Right renal pelvis (tissue), 4 donors: ENCODE results near the gene NPIPB2. TPM values are rescaled to one million over a fixed set of nuclear protein-coding genes. Genes with fewer than 3 reads are reported as not detected.
"Not testable (repeated sequence)": the region's sequence is repeated elsewhere in the genome, so short reads cannot be mapped to it uniquely, and the experiment has no call there.

ENCODE experiments used
- DNase-seq, 4 donors: peaks; one replicate each; pipeline ENCODE4 v3.0.0-alpha.2; 2013; ENCODE audit warnings: low read depth in 4 of 4, low spot score in 3 of 4, missing footprints in 1 of 4
- polyA plus RNA-seq, 4 donors: library from polyadenylated mRNA; unstranded; fragments of 120-200 nt; gene quantifications; one replicate each; pipeline ENCODE4 v1.2.1, GENCODE V29; 2013; ENCODE audit not compliant: insufficient read length in 4 of 4

Gene NPIPB2
- polyA plus RNA-seq, 4 donors: 0.65 to 11.9 (median 3.2) TPM

- DNase-seq: not testable (repeated sequence)
Measured at GRCh38 chr16:11962978-11963377, 21.1 kb upstream of the NPIPB2 start.

DNA sequence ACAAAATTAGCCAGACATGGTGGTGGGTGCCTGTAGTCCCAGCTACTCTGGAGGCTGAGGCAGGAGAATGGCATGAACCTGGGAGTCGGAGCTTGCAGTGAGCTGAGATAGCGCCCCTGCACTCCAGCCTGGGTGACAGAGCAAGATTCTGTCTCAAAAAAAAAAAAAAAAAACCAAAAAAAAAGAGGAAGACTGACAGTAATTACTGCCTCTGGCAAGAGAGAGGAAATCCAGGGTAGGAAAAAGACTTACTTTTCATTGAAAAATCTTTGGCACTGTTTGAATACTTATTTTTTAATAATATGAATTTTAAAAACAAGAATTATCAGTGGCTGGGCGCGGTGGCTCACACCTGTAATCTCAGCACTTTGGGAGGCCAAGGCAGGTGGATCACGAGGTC lies 20.6 kb upstream of the NPIPB2 start:
- not testable (repeated sequence) for DNase-seq

- DNase-seq: no peak
Measured at GRCh38 chr16:11957591-11958395, 15.9 kb upstream of the NPIPB2 start.

- DNase-seq: no peak
Measured at GRCh38 chr16:11956558-11956957, 14.7 kb upstream of the NPIPB2 start.

GRCh38 chr16:11955713-11956123 lies 13.9 kb upstream of the NPIPB2 start:
- DNase-seq: no peak

DNA sequence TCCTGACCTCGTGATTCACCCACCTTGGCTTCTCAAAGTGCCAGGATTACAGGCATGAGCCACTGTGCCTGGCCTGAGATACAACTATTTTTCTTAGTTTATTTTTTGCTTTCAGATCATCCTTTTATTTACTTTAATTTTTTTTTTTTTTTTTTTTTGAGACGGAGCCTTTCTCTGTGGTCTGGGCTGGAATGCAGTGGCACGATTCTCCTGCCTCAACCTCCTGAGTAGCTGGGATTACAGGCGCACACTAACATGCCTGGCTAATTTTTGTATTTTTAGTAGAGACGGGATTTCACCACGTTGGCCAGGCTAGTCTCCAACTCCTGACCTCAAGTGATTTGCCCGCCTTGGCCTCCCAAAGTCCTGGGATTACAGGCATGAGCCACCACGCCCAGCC lies 11.7 kb upstream of the NPIPB2 start:
- not testable (repeated sequence) for DNase-seq

DNA sequence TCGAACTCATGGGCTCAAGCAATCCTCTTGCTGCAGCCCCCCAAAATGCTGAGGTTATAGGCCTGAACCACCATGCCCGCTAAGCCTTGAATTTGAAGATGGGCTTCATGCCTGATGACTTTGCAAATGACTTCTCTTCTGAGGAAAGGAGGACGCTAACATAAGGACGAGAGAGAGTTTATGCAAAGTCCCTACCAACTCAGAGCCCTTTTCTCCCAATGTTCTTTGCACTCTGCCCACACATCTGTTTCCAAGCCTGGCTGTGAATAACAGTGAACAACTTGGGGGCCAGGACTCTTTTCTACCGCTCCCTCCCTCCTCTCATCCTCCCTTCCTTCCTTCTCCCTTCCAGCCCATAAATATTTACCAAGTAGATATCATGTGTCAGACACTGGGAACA lies 8.5 kb upstream of the NPIPB2 start:
- no peak for DNase-seq

DNA sequence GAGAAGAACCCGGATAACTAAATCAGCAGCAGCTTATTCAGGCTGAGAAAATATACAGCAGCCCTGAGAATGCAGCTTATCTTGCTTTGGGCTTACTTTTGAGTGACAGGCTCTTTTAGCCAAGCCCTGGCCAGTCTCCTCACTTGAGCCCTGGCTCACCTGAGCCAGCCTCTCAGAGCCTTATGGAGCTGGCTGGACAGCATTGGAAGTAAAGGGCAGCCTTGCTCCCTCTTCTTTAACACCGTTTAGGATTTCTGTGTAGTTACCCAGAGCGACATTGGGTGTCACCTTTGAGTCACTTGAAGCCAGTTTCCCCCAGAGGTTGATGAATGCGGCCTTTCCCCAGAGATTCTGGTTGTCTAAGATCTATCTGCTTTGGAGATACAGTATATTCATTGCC lies 7.7 kb upstream of the NPIPB2 start:
- DNase-seq: no peak

GRCh38 chr16:11948819-11949218 lies 7.0 kb upstream of the NPIPB2 start:
- no peak for DNase-seq

GRCh38 chr16:11946433-11946832 lies 4.6 kb upstream of the NPIPB2 start:
- no peak for DNase-seq

- not testable (repeated sequence) for DNase-seq
Measured at GRCh38 chr16:11927350-11927749, 14.5 kb downstream of the NPIPB2 start.

GRCh38 chr16:11924046-11924445 lies 17.8 kb downstream of the NPIPB2 start:
- not testable (repeated sequence) for DNase-seq

- no peak for DNase-seq
Measured at GRCh38 chr16:11916524-11917285, 25.1 kb downstream of the NPIPB2 start.

- peak; percentile 97 to 98 (median 97) for DNase-seq
Measured at GRCh38 chr16:11915644-11916523, 26.0 kb downstream of the NPIPB2 start, which contains the start of gene GSPT1. GSPT1 (minus strand) TSS chr16:11915956; CDS start chr16:11915720, 236 bp downstream.

- peak in 1 of 4 donors; percentile 16 for DNase-seq
Measured at GRCh38 chr16:11915114-11915643, 26.7 kb downstream of the NPIPB2 start.

GRCh38 chr16:11914210-11915113 lies 27.4 kb downstream of the NPIPB2 start:
- peak in 1 of 4 donors; percentile 31 for DNase-seq

DNA sequence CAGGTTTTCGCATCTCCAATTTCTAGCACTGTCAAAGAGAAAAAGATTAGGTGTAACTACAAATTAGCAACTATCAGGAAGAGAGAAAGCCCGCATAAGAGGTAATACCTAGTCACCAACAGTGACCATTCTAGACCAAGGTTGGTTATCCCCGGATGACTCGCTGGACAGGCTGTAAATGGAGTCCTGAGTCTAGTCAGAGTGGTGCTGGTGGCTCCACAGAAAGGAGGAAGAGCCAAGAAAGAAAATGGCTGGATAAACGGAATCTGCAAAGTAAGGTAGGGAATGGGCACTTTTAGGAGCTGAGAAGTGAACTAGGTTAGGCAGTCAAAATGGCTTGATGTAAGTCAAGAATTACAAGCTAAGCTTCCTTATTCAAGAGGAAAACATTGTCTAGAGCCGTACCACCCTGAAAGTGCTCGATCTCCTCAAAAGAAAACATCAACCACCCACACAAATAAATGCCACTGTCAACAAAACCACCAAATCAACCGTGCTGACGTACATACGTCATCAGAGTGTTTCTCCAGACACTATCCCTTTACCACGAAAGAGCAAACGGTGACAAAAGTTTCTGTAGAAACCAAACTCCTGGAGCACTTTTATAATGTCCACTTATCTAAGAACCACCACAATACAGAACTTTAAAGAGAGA lies 28.3 kb downstream of the NPIPB2 start:
- no peak for DNase-seq

DNA sequence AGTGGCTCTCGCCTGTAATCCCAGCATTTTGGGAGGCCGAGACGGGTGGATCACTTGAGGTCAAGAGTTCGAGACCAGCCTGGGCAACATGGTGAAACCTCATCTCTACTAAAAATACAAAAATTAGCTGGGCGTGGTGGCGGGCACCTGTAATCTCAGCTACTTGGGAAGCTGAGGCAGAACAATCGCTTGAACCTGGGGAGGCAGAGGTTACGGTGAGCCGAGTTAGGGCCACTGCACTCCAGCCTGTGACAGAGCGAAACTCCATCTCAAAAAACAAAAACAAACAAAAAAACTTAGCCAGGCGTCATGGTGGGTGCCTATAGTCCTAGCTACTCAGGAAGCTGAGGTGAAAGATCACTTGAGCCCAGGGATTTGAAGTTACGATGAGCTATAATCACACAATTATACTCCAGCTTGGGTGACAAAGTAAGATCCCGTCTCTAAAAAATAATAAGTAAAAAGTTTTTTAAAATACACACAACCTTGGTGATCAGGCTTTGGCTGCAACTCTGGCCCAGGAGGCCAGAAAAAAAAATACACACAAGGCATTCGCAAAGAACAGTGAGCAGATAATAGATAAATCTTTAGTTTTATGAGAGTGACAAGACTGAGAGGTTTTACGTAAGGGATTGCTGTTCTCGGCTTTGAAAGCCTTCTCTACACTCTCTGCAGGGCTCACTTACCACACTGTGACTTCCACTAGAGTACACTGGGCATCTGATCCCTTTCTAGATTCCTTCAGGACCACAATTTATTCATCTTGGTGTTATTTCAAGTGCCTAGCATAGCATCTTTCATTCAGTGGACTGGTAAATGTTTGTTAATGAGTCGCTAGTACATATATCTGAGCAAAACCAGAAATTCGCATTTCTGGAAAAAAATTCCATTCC lies 31.9 kb downstream of the NPIPB2 start:
- no peak for DNase-seq
